HG03280 (cell line): ENCODE measurements around the gene SLC12A9.
"Not testable (repeated sequence)": the region's sequence is repeated elsewhere in the genome, so short reads cannot be mapped to it uniquely, and the experiment has no call there.

ENCODE experiments used
- ATAC-seq: cut with Tn5 transposase; IDR thresholded peaks from one replicate; pipeline ENCODE4 v1.9.1; 2021; ENCODE audit warnings: mild to moderate bottlenecking, moderate library complexity; ENCODE audit not compliant: unreplicated experiment

SLC12A9 gene

DNA sequence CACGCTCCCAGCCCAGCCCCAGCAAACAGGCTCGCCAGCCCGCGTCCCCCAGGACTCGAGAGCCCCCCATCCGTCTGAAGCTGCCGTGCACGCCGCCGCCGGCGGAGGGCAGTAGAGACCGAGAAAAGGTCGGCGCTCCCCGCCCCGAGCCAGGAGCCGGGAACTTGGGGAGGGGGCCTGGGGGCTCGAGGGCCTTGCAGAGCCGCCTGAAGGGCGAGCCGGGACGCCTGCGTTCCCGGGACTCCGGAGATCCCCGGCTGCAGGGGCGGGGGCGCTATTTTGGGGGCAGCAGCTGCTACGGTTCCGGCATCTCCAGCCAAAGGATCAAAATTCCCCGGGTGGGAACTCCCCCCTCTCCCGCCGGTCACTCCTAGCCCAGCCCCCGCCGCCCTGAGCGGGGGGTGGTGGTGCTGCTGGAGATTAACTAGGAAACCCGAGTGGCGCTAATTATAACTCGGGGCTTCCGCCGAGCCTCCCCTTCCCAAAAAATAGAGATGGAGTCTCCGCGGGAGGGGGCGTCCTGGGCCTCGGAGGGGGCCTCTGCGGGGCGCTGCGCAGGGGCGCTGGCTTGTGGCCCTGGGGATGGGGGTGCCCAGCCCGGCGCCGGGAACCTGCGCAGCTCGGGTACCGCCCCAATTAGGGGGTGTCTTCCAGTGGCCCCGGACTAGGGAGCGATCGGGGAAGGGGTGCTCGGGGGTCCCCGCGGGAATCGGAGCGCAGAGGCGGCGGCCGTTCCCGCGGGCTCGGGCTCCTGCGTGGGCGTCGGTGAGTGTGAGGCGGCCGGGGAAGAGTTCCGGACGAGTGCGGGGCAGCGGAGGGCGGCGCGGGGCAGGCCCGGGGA lies 42.6 kb downstream of the SLC12A9 start:
- no peak for ATAC-seq

DNA sequence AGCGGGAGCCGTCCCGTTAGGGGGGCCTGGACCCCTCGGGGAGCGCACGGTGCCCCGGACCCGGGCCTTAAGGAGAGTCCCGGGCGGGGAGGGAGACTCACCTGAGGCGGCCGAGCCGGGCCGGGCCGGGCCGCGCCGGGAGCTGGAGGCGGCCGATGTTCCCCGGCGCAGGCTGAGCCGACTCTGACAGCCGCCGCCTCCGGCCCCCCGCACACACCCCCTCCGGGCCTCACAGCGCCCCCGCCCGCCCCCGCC lies 43.1 kb downstream of the SLC12A9 start, which contains the start of gene ACHE:
TSS of gene ACHE (minus strand) at position 188 of the 255 bp plus-strand sequence. CDS start 1,656 bp downstream, outside the sequence.
- no peak for ATAC-seq

- ATAC-seq = no peak
Observed at GRCh38 chr7:100895956-100896731, 43.6 kb downstream of the SLC12A9 start.

DNA sequence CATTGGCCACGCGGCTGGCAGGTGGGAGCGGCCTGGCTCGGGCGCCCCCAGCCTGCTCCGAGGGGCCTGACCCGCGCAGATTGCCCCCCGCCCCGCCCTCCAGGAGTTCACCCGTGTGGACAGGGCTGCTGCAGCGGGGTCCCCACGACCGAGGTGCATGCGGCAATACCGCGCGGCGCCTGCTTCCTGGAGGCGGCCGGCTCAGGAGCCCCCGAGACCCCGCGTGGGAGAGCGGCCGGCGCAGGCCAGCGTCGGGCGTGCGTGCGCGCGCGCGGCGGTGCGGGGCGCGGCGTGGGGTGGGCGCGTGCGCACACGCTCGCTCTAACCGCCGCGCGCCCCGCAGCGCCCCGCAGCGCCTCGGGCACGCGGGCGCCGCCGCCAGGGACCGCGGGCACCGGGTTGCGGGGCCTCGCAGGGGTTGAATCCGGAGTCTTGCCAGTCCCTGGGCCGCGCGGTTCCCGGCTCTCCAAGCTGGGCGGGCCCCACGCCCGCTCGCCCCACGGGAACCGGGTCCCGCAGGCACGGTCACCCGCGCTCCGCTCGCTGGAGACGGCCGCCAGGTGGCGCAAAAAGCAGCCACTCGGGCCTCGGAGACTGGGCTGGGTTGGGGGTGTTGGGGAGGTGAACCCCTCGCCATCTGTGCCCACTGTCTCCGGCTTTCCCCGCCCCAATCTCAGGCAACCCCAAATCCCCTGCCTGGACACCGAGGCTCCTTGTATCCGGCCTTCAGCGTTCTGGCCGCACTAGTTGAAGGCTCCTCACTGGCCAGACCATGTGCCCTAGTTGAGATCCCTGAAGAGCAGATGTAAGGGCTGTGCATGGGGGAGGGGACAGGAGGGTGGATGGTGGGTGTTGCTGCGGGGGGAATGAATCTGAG lies 44.5 kb downstream of the SLC12A9 start:
- no peak for ATAC-seq

GRCh38 chr7:100897772-100898454 lies 45.4 kb downstream of the SLC12A9 start:
- no peak for ATAC-seq

GRCh38 chr7:100899432-100899831 lies 46.9 kb downstream of the SLC12A9 start:
- ATAC-seq = no peak

GRCh38 chr7:100900978-100901377 lies 48.5 kb downstream of the SLC12A9 start:
- ATAC-seq = no peak

DNA sequence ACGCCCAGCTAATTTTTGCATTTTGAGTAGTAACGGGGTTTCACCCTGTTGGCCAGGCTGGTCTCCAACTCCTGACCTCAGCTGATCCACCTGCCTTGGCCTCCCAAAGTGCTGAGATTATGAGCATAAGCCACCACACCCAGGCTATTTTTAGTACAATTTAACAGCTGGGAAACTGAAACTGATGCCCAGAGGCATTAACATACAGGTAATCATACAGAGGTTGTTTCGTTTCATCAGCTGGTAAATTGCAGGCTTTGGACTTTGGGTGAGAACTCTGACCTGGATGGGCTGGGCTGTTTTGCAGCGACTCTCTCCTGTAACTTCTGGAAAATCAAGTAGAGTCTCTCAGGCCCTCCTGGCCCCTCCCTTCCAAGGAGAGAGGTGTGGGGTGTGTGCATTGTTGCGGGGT lies 49.4 kb downstream of the SLC12A9 start:
- ATAC-seq = no peak

- ATAC-seq = no peak
Observed at GRCh38 chr7:100902638-100903037, 50.1 kb downstream of the SLC12A9 start.

DNA sequence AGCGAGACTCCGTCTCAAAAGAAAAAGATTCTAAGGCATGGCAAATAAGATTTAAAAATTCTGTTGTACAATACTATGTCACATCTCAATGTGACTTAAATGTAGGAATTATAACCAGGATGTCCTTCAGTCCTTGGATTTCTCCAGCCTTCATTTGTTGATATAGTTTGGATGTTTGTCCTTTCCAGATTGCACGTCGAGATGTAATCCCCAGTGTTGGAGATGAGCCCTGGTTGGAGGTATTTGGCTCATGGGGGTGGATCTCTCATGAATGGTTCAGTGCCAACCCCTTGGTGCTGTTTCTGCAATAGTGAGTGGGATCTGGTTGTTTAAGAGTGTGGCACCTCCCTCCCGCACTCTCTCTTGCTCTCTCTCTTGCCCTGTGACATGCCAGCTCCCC lies 56.0 kb downstream of the SLC12A9 start:
- no peak for ATAC-seq

GRCh38 chr7:100910443-100910842 lies 57.9 kb downstream of the SLC12A9 start:
- ATAC-seq = not testable (repeated sequence)

GRCh38 chr7:100911484-100911883 lies 59.0 kb downstream of the SLC12A9 start:
- ATAC-seq = no peak

- ATAC-seq = no peak
Observed at GRCh38 chr7:100914208-100914878, 61.8 kb downstream of the SLC12A9 start.

DNA sequence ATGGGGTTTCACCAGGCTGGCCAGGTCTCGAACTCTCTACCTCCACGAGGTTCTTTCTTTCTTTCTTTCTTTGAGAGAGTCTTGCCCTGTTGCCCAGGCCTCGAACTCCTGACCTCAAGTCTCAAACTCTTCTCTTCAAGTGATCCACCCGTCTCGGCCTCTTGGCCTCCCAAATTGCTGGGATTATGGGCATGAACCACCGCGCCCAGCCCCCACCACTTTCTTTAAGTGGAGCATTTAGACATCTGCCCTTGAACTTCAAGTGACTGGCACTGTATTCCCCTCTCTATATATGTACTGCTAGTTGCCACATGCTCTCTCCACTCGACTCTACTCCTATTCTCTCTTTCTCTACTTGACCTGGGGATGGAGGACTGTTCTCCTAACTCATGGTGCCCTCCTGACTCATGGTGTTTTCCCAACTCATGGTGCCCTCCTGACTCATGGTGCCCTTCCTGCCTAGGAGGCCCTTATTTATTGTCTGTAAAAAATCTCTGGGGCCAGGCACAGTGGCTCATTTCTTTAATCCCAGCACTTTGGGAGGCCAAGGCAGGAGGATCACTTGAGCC lies 62.5 kb downstream of the SLC12A9 start:
- no peak for ATAC-seq
